GM12878 (cell line): ENCODE data around the gene HPSE. TPM values are rescaled to one million over a fixed set of nuclear protein-coding genes. Genes with fewer than 3 reads are reported as not detected.

Source experiments
- ATAC-seq: fragments of 200-7000 bp; cut with Tn5 transposase; 3 replicates; pipeline ENCODE4 v1.9.1; 2020; ENCODE audit warnings: mild to moderate bottlenecking, moderate library complexity
- BruUV-seq: library from RNA; stranded (reverse); fragments of 400-500 nt; replicated peaks from 2 replicates; lab custom pipeline; 2021; lab: Mats Ljungman, UMichigan
- CTCF ChIA-PET: fragments of 300-600 bp; sonication (Branson Sonifier 250); formaldehyde crosslinking; extraction: SDS; loops from one replicate; lab custom pipeline; 2021; ENCODE audit warnings: inconsistent platforms; lab: Yijun Ruan, JAX
- POLR2A ChIA-PET: fragments of 350-600 bp; formaldehyde crosslinking; extraction: SDS; loops from one replicate; lab custom pipeline; 2021; ENCODE audit warnings: inconsistent platforms; lab: Charles Lee
- RAD21 ChIA-PET: fragments of 300-600 bp; sonication (Branson Sonifier 250); formaldehyde crosslinking; loops from one replicate; lab custom pipeline; 2023; ENCODE audit warnings: antibody characterized with exemption; ENCODE audit not compliant: unreplicated experiment; lab: Charles Lee
- SMC1A ChIA-PET: fragments of 300-600 bp; sonication (Branson Sonifier 250); formaldehyde crosslinking; loops from one replicate; lab custom pipeline; 2023; ENCODE audit not compliant: unreplicated experiment, uncharacterized antibody; lab: Charles Lee
- DNase-seq: peaks from one replicate; pipeline ENCODE4 v3.0.0-alpha.2; 2011; ENCODE audit warnings: low read depth, low spot score
- FAIRE-seq: peaks from 3 replicates; lab custom pipeline; 2011; peaks lifted over from hg19 to GRCh38; lab: Jason Lieb, UNC
- H2AFZ ChIP-seq: 2 replicates; pipeline ENCODE4 v1.6.0; 2011; ENCODE audit warnings: low read depth, low read length, control low read depth; ENCODE audit not compliant: control insufficient read depth
- H3K27ac ChIP-seq: 2 replicates; pipeline ENCODE4 v1.5.1; 2011; ENCODE audit warnings: control low read depth; ENCODE audit not compliant: control insufficient read depth, insufficient read depth
- H3K27me3 ChIP-seq, 2 experiments: replicated peaks in 1 of 2; 2 replicates each; pipeline versions ENCODE4 v1.6.0 to v1.6.1; 2011; ENCODE audit warnings: low read length in 1 of 2; ENCODE audit not compliant: control insufficient read depth in 2 of 2, insufficient read depth in 2 of 2
- H3K36me3 ChIP-seq, 2 experiments: 2 replicates each; pipeline ENCODE4 v1.5.1; 2011; ENCODE audit warnings: low read length in 1 of 2; ENCODE audit not compliant: control insufficient read depth in 2 of 2, insufficient read depth in 2 of 2
- H3K4me1 ChIP-seq: 2 replicates; pipeline ENCODE4 v1.6.1; 2011; ENCODE audit warnings: mild to moderate bottlenecking, low read length, moderate library complexity, mixed read lengths; ENCODE audit not compliant: control insufficient read depth, insufficient read depth
- H3K4me2 ChIP-seq: 2 replicates; pipeline ENCODE4 v1.6.0; 2011; ENCODE audit warnings: control low read depth; ENCODE audit not compliant: control insufficient read depth, insufficient read depth
- H3K4me3 ChIP-seq: fragments of 200-600 bp; sonication (generic); 2 replicates; pipeline ENCODE4 v1.5.1; 2016
- H3K79me2 ChIP-seq: 2 replicates; pipeline ENCODE4 v1.6.0; 2011; ENCODE audit warnings: low read length; ENCODE audit not compliant: control insufficient read depth, insufficient read depth
- H3K9ac ChIP-seq: 2 replicates; pipeline ENCODE4 v1.8.0; 2011; ENCODE audit warnings: low read length, control low read depth, mixed read lengths; ENCODE audit not compliant: control insufficient read depth, insufficient read depth
- H3K9me3 ChIP-seq: replicated peaks from 3 replicates; pipeline ENCODE4 v1.5.1; 2011; ENCODE audit warnings: mild to moderate bottlenecking, low read length; ENCODE audit not compliant: control insufficient read depth, insufficient read depth
- H4K20me1 ChIP-seq: 2 replicates; pipeline ENCODE4 v1.6.0; 2011; ENCODE audit not compliant: control insufficient read depth, insufficient read depth
- DPF2 ChIP-seq: fragments of 450-650 bp; IDR thresholded peaks from 2 replicates; pipeline ENCODE4 v1.6.1; 2017; ENCODE audit warnings: mild to moderate bottlenecking
- IRF4 ChIP-seq: IDR thresholded peaks from 2 replicates; pipeline ENCODE4 v1.6.1; 2011; ENCODE audit warnings: low read depth, low read length
- MTA3 ChIP-seq: IDR thresholded peaks from 2 replicates; pipeline ENCODE4 v1.6.1; 2012; ENCODE audit warnings: low read length, inconsistent platforms, borderline replicate concordance
- RCOR1 ChIP-seq: conservative IDR thresholded peaks from 2 replicates; pipeline ENCODE4 v1.6.1; 2012; ENCODE audit warnings: low read depth, low read length, improper control_type of control experiment
- RUNX3 ChIP-seq: IDR thresholded peaks from 2 replicates; pipeline ENCODE4 v1.6.1; 2012; ENCODE audit warnings: low read length, inconsistent platforms
- SUZ12 ChIP-seq: fragments of 200-600 bp; sonication (generic); IDR thresholded peaks from one replicate; pipeline ENCODE4 v1.6.1; 2018; ENCODE audit warnings: antibody characterized with exemption, mild to moderate bottlenecking; ENCODE audit not compliant: unreplicated experiment
- TBL1XR1 ChIP-seq: IDR thresholded peaks from 2 replicates; pipeline ENCODE4 v1.6.1; 2012; ENCODE audit warnings: low read depth, low read length, improper control_type of control experiment
- ZNF274 ChIP-seq: IDR thresholded peaks from one replicate; pipeline ENCODE4 v1.8.0; 2011; ENCODE audit not compliant: insufficient read length, insufficient read depth
- WGBS: methylation state at CpG from one replicate; pipeline ENCODE4 v1.1.6; 2016; ENCODE audit warnings: low lambda C conversion rate; ENCODE audit not compliant: insufficient replicate concordance, insufficient coverage; ENCODE audit errors: missing lambda C conversion rate; 5-methylcytosine and 5-hydroxymethylcytosine counted together
- in situ Hi-C: fragments of 300-500 bp; cut with MboI; formaldehyde crosslinking; loops from 9 replicates; pipeline ENCODE4 v1.14.3; 2018; ENCODE audit warnings: mixed read lengths
- intact Hi-C: fragments of 100-400 bp; cut with micrococcal nuclease; formaldehyde crosslinking; loops from one replicate; pipeline ENCODE4 v1.14.2; 2022; ENCODE audit not compliant: unreplicated experiment
- polyA plus RNA-seq, 11 experiments: library from polyadenylated mRNA; depleted of rRNA in 4 of 11; unstranded in 6 of 11; stranded (reverse) in 5 of 11; fragments of >200 nt; fragmentation: Nextera tagmentation in 4 of 11; fragmentation: Illumina TruSeq in 1 of 11; extraction: Ambion mirVana in 4 of 11; extraction: Trizol in 1 of 11; gene quantifications; 1 replicate in 1 of 11; 2 replicates in 10 of 11; pipeline versions ENCODE4 v1.2.1 to v1.2.3, GENCODE V29; 2011 to 2016; ENCODE audit warnings: inconsistent platforms in 2 of 11, missing spikeins in 2 of 11, low read depth in 1 of 11
- total RNA-seq, 4 experiments: library from RNA; depleted of rRNA in 3 of 4; stranded (reverse); fragments of >200 nt in 3 of 4; fragmentation: Illumina TruSeq in 1 of 4; extraction: Trizol in 1 of 4; gene quantifications; 2 replicates each; pipeline versions ENCODE4 v1.2.1 to v1.2.3, GENCODE V29; 2013 to 2021
- TF ChIP-seq, protein P1 (sequence below): fragments of 450-650 bp; formaldehyde crosslinking; IDR thresholded peaks from 2 replicates; pipeline ENCODE4 v1.4.0; 2020; ENCODE audit warnings: mild to moderate bottlenecking, moderate library complexity
- TF ChIP-seq, protein P2 (sequence below): fragments of 450-650 bp; IDR thresholded peaks from 2 replicates; pipeline ENCODE4 v1.6.1; 2016; ENCODE audit warnings: mild to moderate bottlenecking, moderate library complexity, borderline replicate concordance

HPSE gene
- total and polyA plus RNA-seq, 10 of the 15 experiments (the other 5 are each of a cell fraction or from before 2014, with no cell fraction given): 0.16 to 0.89 (median 0.58) TPM

DNA sequence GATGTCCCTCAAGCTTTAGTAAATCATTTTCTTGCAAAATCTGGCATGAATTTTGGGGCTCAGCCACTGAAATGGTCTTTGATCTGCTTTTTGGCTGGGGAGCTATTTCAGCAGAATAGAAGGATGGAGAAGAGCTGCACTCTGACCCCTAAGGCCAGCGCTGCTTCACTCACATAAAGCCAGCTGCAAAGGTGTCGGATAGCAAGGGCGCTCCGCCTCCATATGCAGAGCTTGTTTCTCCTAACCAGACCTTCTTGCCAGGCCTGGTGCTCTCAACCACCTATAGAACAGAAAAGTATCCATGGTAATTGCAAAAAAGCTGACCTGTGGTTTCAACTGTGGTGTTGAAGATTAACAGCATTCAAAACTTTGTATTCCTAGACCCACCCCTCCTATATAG lies 26.0 kb downstream of the HPSE start:
- intact Hi-C loops (no loop called here), in situ Hi-C loops (no loop called here)
- Histone ChIP-seq H3K36me3 (no peaks in the 10 kb centered on the region), H3K79me2 (no peaks in the 10 kb centered on the region), H3K9me3 (no peaks in the 10 kb centered on the region), H3K27me3 (no peaks in the 10 kb centered on the region), H2AFZ (no peak overlapping the region), H3K27ac (no peak overlapping the region), H3K4me2 (no peak overlapping the region), H3K4me3 (no peak overlapping the region), H4K20me1 (no peaks in the 10 kb centered on the region), H3K4me1 (no peaks in the 10 kb centered on the region), H3K9ac (no peak overlapping the region)
- ATAC-seq (no peak), FAIRE-seq (no peak), DNase-seq (no peak)
- CTCF ChIA-PET: no interaction called here
- POLR2A ChIA-PET: no interaction called here
- RAD21 ChIA-PET: no interaction called here
- WGBS: 97% methylated on average over 4 of the region's 4 CpGs
- SMC1A ChIA-PET: interaction anchor here (1.2 to 1.3 kb wide), 2 partner anchors 28 kb away, joined by 3 read pairs; no protein-coding TSS in a partner anchor
- BruUV-seq: no TSS peak
- TF ChIP-seq MTA3 (no peak), SUZ12 (no peak)

DNA sequence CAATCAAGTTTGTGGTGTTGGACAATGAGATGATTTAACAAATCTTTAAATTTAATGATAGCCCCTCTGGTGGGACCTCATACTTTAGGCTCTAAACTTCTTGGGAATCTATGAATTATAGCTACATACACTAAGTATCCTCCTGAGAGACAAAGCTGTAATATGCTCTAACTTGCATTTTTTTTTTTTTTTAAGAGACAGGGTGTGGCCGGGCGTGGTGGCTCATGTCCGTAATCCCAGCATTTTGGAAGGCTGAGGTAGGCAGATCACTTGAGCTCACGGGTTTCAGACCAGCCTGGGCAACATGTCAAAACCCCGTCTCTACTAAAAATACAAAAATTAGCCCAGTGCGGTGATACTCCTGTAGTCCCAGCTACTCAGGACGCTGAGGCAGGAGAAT lies 26.7 kb downstream of the HPSE start:
- ChIA-PET POLR2A (no interaction called here), CTCF (no interaction called here), RAD21 (no interaction called here), SMC1A (no interaction called here)
- Histone ChIP-seq H3K9ac (no peak overlapping the region), H3K27ac (no peak overlapping the region), H3K4me1 (no peaks in the 10 kb centered on the region), H3K9me3 (no peaks in the 10 kb centered on the region), H3K27me3 (no peaks in the 10 kb centered on the region), H3K4me2 (no peak overlapping the region), H3K4me3 (no peak overlapping the region), H3K36me3 (no peaks in the 10 kb centered on the region), H3K79me2 (no peaks in the 10 kb centered on the region), H4K20me1 (no peaks in the 10 kb centered on the region), H2AFZ (no peak overlapping the region)
- DNase-seq: no peak
- ATAC-seq: no peak
- TF ChIP-seq, protein P1, sequence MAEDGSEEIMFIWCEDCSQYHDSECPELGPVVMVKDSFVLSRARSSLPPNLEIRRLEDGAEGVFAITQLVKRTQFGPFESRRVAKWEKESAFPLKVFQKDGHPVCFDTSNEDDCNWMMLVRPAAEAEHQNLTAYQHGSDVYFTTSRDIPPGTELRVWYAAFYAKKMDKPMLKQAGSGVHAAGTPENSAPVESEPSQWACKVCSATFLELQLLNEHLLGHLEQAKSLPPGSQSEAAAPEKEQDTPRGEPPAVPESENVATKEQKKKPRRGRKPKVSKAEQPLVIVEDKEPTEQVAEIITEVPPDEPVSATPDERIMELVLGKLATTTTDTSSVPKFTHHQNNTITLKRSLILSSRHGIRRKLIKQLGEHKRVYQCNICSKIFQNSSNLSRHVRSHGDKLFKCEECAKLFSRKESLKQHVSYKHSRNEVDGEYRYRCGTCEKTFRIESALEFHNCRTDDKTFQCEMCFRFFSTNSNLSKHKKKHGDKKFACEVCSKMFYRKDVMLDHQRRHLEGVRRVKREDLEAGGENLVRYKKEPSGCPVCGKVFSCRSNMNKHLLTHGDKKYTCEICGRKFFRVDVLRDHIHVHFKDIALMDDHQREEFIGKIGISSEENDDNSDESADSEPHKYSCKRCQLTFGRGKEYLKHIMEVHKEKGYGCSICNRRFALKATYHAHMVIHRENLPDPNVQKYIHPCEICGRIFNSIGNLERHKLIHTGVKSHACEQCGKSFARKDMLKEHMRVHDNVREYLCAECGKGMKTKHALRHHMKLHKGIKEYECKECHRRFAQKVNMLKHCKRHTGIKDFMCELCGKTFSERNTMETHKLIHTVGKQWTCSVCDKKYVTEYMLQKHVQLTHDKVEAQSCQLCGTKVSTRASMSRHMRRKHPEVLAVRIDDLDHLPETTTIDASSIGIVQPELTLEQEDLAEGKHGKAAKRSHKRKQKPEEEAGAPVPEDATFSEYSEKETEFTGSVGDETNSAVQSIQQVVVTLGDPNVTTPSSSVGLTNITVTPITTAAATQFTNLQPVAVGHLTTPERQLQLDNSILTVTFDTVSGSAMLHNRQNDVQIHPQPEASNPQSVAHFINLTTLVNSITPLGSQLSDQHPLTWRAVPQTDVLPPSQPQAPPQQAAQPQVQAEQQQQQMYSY (CRISPR knock-in tag): no peak
- no peak for TF ChIP-seq RCOR1
- TF ChIP-seq SUZ12: no peak
- no peak for TF ChIP-seq ZNF274
- no peak for TF ChIP-seq IRF4
- no peak for TF ChIP-seq RUNX3
- TF ChIP-seq, protein P2, sequence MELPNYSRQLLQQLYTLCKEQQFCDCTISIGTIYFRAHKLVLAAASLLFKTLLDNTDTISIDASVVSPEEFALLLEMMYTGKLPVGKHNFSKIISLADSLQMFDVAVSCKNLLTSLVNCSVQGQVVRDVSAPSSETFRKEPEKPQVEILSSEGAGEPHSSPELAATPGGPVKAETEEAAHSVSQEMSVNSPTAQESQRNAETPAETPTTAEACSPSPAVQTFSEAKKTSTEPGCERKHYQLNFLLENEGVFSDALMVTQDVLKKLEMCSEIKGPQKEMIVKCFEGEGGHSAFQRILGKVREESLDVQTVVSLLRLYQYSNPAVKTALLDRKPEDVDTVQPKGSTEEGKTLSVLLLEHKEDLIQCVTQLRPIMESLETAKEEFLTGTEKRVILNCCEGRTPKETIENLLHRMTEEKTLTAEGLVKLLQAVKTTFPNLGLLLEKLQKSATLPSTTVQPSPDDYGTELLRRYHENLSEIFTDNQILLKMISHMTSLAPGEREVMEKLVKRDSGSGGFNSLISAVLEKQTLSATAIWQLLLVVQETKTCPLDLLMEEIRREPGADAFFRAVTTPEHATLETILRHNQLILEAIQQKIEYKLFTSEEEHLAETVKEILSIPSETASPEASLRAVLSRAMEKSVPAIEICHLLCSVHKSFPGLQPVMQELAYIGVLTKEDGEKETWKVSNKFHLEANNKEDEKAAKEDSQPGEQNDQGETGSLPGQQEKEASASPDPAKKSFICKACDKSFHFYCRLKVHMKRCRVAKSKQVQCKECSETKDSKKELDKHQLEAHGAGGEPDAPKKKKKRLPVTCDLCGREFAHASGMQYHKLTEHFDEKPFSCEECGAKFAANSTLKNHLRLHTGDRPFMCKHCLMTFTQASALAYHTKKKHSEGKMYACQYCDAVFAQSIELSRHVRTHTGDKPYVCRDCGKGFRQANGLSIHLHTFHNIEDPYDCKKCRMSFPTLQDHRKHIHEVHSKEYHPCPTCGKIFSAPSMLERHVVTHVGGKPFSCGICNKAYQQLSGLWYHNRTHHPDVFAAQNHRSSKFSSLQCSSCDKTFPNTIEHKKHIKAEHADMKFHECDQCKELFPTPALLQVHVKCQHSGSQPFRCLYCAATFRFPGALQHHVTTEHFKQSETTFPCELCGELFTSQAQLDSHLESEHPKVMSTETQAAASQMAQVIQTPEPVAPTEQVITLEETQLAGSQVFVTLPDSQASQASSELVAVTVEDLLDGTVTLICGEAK: no peak
- no peak for TF ChIP-seq DPF2
- no peak for TF ChIP-seq TBL1XR1
- no peak for FAIRE-seq
- in situ Hi-C loops: no loop called here
- no TSS peak for BruUV-seq
- intact Hi-C loops: no loop called here
- WGBS: 77% methylated on average over 7 of the region's 7 CpGs
